Measurements from ENCODE around the gene MACROD2.
"Not testable (repeated sequence)": the region's sequence is repeated elsewhere in the genome, so short reads cannot be mapped to it uniquely, and the experiment has no call there.

MACROD2 gene

GRCh38 chr20:14197097-14197496, 201.8 kb downstream of the MACROD2 start:
- no peak for DNase-seq

DNA sequence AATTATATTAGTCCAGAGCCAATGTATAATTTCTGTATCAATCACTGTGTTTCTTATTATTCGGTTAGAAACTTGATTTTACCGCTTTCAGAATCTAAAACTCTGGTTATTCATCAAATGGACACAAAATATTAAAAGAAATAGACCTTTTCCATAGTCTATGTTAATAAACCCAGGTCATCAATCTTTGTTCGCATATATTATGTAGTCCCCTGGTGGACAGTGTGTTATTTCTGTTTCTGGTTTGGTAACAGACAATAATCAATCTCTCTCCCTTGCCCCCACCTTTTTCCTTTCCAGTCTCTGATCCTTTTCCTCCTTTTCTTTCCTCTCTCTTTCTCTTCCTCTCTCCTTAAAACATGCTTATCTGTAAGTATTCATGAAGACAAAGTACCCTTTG, 203.1 kb downstream of the MACROD2 start:
- no peak for DNase-seq

DNA sequence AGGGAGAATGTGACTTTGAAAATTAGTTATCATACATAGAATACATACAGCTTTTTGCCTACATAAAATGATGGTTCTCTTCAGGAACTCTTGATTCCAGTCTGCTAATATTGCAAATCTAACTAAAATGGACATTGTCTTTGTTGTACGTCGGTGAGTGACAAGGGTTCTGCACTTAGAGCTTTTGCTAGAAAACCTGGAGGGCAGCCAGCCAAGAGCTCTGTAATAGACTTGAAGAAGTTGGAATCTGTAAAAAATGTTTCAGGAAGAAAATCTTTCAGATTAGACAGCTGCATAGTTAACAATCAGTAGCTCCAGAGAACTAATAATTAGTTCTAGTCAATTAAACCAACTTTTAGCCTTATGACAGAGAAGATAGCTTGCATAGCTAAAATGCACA, 203.8 kb downstream of the MACROD2 start:
- no peak for DNase-seq

DNA sequence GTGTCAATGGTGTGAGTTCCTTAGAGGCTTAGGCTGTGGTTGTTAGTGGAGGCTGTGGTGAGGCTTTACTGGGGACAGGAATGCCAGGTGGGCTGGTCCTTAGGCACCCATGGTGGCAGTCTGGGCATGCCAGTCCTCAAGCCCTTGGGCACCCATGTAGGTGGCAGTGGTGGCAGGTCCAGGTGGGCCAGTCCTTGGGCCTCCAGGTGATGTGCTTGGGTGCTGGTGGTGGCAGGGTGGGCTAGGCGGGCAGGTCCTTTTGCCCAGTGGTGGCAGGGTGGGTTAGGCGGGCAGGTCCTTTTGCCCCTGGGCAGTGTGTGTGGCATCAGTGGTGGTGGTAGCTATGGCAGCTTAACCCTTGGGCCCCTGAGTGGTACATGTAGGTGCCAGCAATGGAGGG, 208.3 kb downstream of the MACROD2 start:
- DNase-seq = no peak

- no peak for DNase-seq
These were observed 212.3 kb downstream of the MACROD2 start for GRCh38 chr20:14207591-14207990.

DNA sequence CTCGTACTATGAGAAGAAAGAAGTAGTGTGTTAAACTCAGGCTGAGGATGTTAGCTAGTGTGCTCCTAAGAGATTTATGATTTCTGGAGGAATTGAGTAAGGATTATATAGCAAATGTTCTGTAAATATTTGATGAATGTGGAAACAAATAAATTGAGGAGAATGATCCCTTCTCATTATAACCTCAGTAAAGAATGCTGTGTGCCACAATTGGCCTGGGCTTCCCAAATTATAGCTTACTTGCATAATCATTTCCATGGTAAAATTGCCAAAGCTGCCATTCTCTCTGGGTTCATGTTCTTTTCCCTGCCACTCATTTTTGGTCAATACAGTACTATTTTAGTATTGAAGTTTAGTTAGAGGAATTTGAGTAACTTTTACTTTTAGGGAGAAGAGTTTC, 213.6 kb downstream of the MACROD2 start:
- no peak for DNase-seq

DNA sequence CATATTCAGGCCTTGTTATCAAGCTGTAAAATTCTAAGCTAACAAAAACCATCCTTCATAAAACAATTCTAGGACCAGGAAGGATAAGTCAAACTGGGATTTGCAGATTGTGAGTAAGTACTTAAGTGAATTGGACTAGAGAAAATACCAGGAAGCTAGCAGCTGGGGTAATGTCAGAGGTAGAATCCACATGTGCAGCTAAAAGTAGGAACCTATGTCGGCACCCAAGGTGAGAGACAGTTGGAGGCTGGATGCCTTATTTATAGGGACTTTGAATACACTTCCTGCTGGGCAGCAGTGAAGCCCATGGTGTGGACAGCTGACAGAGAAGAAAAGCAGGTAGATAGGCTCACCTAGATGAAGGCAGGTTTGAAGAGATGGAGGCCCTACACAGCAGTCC, 214.8 kb downstream of the MACROD2 start:
- no peak for DNase-seq

DNA sequence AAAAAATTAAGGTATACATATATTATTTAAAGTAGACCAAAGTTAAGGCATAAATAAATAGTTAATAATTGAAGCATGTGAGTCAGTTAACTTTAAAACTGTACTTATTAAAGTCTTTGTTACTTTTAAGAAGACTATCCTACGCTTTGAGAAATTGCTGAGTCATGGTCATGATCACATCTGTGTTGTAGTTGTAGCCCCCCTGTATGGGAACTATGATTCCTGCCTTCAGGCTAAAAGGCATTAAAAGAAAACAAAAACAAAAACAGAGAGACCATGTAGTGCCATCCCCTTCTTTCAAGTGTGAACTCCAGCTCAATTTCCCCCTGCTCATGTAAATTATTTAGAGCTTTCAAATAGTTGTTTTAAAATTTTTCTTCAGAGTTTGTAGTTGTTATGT, 218.7 kb downstream of the MACROD2 start:
- DNase-seq = no peak

DNA sequence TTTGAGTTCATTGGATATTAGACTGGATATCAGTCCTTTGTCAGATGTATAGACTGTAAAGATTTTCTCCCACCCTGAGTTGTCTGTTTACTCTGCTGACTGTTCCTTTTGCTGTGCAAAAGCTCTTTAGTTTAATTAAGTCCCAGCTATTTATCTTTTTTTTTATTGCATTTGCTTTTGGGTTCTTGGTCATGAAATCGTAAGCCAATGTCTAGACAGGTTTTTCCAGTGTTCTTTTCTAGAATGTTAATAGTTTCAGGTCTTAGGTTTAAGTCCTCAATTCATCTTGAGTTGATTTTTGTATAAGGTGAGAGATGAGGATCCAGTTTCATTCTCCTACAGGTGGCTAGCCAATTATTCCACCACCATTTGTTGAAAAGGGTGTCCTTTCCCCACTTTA, 220.6 kb downstream of the MACROD2 start:
- DNase-seq = not testable (repeated sequence)

DNA sequence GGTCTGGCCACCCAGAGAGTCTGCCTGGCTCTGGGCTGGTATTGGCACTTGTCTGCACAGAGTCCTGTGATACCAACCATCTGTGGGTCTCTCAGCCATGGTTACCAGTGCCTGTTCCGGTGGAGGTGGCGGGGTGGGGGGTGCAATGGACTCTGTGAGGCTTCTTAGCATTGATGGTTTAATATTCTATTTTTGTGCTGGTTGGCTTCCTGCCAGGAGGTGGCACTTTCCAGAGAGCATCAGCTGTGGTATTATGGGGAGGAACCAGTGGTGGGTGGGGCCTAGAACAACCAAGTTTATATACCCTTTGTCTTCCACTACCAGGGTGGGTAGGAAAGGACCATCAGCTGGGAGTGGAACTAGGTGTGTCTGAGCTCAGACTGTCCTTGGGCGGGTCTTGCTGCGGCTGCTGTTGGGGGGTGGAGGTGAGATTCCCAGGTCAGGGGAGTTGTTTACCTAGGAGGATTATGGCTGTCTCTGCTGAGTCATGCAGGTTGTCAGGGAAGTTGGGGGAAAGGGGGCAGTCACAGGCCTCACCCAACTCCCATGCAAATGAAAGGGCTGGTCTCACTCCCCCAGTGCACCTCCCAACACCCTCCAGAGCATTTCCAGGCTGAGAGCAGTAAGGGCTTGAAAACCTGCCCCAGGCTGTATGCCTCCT, 224.6 kb downstream of the MACROD2 start:
- DNase-seq = no peak

- no peak for DNase-seq
These were observed 225.7 kb downstream of the MACROD2 start for GRCh38 chr20:14220986-14221385.

- DNase-seq = no peak
These were observed 228.5 kb downstream of the MACROD2 start for GRCh38 chr20:14223806-14224205.

GRCh38 chr20:14226051-14227049, 231.0 kb downstream of the MACROD2 start:
- peak; percentile 5 for DNase-seq

DNA sequence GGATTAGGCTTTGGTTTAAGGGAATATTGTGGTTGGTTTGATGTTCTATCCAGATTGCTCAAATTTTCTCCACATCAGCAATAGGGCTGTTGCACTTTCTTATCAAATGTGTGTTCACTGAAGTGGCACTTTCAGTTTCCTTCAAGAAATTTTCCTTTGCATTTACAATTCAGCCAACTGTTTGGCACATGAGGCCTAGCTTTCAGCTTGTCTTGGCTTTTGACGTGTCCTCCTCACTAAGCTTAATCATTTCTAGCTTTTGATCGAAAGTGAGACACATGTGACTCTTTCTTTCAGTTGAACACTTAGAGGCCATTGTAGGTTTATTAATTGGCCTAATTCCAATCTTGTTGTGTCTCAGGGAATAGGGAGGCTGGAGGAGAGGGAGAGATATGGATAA, 237.3 kb downstream of the MACROD2 start:
- DNase-seq = no peak

- no peak for DNase-seq
These were observed 239.5 kb downstream of the MACROD2 start for GRCh38 chr20:14234666-14235295.

- no peak for DNase-seq
These were observed 240.0 kb downstream of the MACROD2 start for GRCh38 chr20:14235355-14235754.

- DNase-seq = no peak
These were observed 250.2 kb downstream of the MACROD2 start for GRCh38 chr20:14245368-14245970.

- no peak for DNase-seq
These were observed 264.4 kb downstream of the MACROD2 start for GRCh38 chr20:14259689-14260088.

DNA sequence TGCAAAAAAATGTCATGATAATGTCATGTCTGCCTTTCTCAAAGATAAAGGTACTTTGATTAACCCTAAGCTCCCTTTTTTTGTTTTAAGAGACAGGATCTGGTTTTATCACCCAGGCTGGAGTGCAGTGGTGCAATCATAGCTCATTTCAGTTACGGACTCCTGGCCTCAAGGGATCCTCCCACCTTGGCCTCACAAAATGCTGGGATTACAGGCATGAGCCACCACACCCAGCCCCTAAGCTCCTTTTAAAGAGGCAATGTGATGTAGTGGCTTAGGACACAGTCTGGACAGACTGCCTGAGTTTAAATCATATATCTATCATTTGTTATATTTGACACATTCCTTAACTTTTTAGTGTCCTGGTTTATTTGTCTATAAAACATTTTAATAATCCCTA, 265.1 kb downstream of the MACROD2 start:
- DNase-seq = no peak

DNA sequence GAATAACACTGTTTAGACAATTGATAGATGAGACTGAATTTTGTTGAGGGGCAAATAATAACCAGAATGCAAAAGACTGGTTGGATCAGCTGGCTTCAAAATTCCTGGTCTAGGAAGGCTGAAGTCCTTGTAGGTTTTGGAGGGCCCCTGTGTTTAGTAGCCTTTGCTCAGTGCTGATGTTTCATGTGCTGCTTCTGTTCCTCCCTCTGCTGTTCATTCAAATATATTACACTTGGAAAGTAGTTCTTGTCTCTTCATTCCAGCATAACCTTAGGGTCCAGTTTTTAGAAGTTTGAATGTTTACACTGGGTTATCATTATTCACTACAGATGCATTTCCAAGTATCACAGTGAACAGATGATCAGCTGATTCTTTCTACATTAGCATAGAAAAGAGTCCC, 269.6 kb downstream of the MACROD2 start:
- peak; percentile 7 for DNase-seq

GRCh38 chr20:14266246-14266645, 270.9 kb downstream of the MACROD2 start:
- no peak for DNase-seq

DNA sequence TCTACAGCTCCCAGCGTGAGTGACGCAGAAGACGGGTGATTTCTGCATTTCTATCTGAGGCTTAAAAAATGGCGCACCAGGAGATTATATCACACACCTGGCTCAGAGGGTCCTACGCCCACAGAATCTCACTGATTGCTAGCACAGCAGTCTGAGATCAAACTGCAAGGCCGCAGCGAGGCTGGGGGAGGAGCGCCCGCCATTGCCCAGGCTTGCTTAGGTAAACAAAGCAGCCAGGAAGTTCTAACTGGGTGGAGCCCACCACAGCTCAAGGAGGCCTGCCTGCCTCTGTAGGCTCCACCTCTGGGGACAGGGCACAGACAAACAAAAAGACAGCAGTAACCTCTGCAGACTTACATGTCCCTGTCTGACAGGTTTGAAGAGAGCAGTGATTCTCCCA, 275.4 kb downstream of the MACROD2 start:
- not testable (repeated sequence) for DNase-seq

- DNase-seq = no peak
These were observed 286.8 kb downstream of the MACROD2 start for GRCh38 chr20:14282140-14282539.
